Fibroblast of lung (primary cell): ENCODE data around the gene DDC.

Source experiments
- EZH2 ChIP-seq: IDR thresholded peaks from 2 replicates; pipeline ENCODE4 v1.5.1; 2012; ENCODE audit warnings: low read length, control low read depth, mild to moderate bottlenecking; ENCODE audit errors: missing control alignments
- TF ChIP-seq, protein P1 (sequence below), 2 donors: IDR thresholded peaks in 1 of 2; conservative IDR thresholded peaks in 1 of 2; 1 replicate in 1 of 2; 2 replicates in 1 of 2; pipeline ENCODE4 v1.5.1; 2011 to 2012; ENCODE audit warnings: low read length in 2 of 2, control low read depth in 1 of 2, inconsistent platforms in 1 of 2, low read depth in 1 of 2, mild to moderate bottlenecking in 1 of 2

DNA sequence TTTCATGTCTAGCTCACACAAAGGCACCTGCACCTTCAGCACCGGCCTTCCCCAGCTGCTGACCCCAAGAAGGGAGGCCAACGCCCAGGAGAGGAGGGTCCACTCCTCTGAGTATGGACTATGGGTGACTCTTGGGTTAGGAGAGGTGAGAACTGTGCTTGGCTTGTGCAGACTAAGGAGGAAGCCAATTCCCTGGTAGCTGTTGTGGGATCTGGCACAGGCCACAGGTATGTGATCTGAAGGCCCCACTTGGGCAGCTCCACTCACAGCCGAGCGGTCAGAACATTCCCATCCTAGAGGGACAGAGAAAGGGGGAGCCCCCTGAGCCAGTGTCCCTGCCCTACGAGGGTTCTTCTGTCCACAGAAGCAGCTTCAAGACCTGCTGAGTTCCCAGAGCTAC lies 62.3 kb downstream of the DDC start:
- TF ChIP-seq, protein P1, sequence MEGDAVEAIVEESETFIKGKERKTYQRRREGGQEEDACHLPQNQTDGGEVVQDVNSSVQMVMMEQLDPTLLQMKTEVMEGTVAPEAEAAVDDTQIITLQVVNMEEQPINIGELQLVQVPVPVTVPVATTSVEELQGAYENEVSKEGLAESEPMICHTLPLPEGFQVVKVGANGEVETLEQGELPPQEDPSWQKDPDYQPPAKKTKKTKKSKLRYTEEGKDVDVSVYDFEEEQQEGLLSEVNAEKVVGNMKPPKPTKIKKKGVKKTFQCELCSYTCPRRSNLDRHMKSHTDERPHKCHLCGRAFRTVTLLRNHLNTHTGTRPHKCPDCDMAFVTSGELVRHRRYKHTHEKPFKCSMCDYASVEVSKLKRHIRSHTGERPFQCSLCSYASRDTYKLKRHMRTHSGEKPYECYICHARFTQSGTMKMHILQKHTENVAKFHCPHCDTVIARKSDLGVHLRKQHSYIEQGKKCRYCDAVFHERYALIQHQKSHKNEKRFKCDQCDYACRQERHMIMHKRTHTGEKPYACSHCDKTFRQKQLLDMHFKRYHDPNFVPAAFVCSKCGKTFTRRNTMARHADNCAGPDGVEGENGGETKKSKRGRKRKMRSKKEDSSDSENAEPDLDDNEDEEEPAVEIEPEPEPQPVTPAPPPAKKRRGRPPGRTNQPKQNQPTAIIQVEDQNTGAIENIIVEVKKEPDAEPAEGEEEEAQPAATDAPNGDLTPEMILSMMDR (conservative IDR thresholded peaks at IDR 0.05 in 1 of 2, IDR thresholded peaks at IDR 0.05 in 1 of 2; ENCODE audit: low read depth in 1 of 2, low read length in 2 of 2) = no peak
- TF ChIP-seq EZH2 = no peak
